H9 (cell line): ENCODE measurements around the gene SH3RF2. TPM values are rescaled to one million over a fixed set of nuclear protein-coding genes. Genes with fewer than 3 reads are reported as not detected.

Experiments used
- DNase-seq: peaks from one replicate; pipeline ENCODE4 v3.0.0-alpha.2; 2017
- H2AFZ ChIP-seq: one replicate; pipeline ENCODE4 v1.6.1; 2013; ENCODE audit warnings: mild to moderate bottlenecking, low read length, control low read depth, moderate library complexity
- H2AK5ac ChIP-seq: 2 replicates; pipeline ENCODE4 v1.6.1; 2013; ENCODE audit warnings: low read length, control low read depth, mixed read lengths; ENCODE audit not compliant: insufficient read length
- H2BK120ac ChIP-seq: one replicate; pipeline ENCODE4 v1.6.1; 2013; ENCODE audit warnings: low read depth, mild to moderate bottlenecking, low read length, control low read depth, inconsistent platforms; ENCODE audit not compliant: poor library complexity, severe bottlenecking
- H2BK12ac ChIP-seq: 2 replicates; pipeline ENCODE4 v1.6.1; 2013; ENCODE audit warnings: low read length, control low read depth, mixed read lengths, low read depth; ENCODE audit not compliant: insufficient read length
- H2BK15ac ChIP-seq: 2 replicates; pipeline ENCODE4 v1.6.1; 2013; ENCODE audit warnings: low read depth, low read length, control low read depth
- H2BK20ac ChIP-seq: one replicate; pipeline ENCODE4 v1.6.1; 2013; ENCODE audit warnings: low read depth, mild to moderate bottlenecking, low read length, control low read depth, inconsistent platforms; ENCODE audit not compliant: poor library complexity, severe bottlenecking
- H2BK5ac ChIP-seq: 2 replicates; pipeline ENCODE4 v1.6.1; 2013; ENCODE audit warnings: low read length, control low read depth, mixed read lengths; ENCODE audit not compliant: insufficient read length
- H3K14ac ChIP-seq: 2 replicates; pipeline ENCODE4 v1.6.1; 2013; ENCODE audit warnings: low read length, control low read depth; ENCODE audit not compliant: insufficient read depth
- H3K18ac ChIP-seq: 2 replicates; pipeline ENCODE4 v1.6.1; 2013; ENCODE audit warnings: low read depth, mild to moderate bottlenecking, mixed read lengths, low read length, control low read depth; ENCODE audit not compliant: insufficient read length
- H3K23ac ChIP-seq: 2 replicates; pipeline ENCODE4 v1.6.1; 2013; ENCODE audit warnings: low read length, control low read depth, mixed read lengths, low read depth; ENCODE audit not compliant: insufficient read length
- H3K23me2 ChIP-seq: 2 replicates; pipeline ENCODE4 v1.6.1; 2013; ENCODE audit warnings: low read depth, mild to moderate bottlenecking, mixed read lengths, low read length, control low read depth; ENCODE audit not compliant: insufficient read length, poor library complexity, severe bottlenecking
- H3K27ac ChIP-seq: 2 replicates; pipeline ENCODE4 v1.5.1; 2013; ENCODE audit warnings: low read length, control low read depth, mixed read lengths, low read depth; ENCODE audit not compliant: insufficient read length
- H3K27me3 ChIP-seq: 2 replicates; pipeline ENCODE4 v1.6.1; 2013; ENCODE audit warnings: low read length, control low read depth, inconsistent platforms; ENCODE audit not compliant: insufficient read depth
- H3K4ac ChIP-seq: 2 replicates; pipeline ENCODE4 v1.6.1; 2013; ENCODE audit warnings: low read depth, mild to moderate bottlenecking, control low read depth, inconsistent platforms, low read length, moderate library complexity
- H3K4me1 ChIP-seq: 2 replicates; pipeline ENCODE4 v1.6.1; 2013; ENCODE audit warnings: low read length, control low read depth, inconsistent platforms; ENCODE audit not compliant: insufficient read depth
- H3K4me2 ChIP-seq: 2 replicates; pipeline ENCODE4 v1.6.1; 2013; ENCODE audit warnings: low read length, control low read depth, mixed read lengths; ENCODE audit not compliant: insufficient read length, insufficient read depth
- H3K56ac ChIP-seq: 2 replicates; pipeline ENCODE4 v1.6.1; 2013; ENCODE audit warnings: low read depth, mild to moderate bottlenecking, mixed read lengths, low read length, control low read depth; ENCODE audit not compliant: insufficient read length
- H3K79me1 ChIP-seq: 2 replicates; pipeline ENCODE4 v1.6.1; 2013; ENCODE audit warnings: low read depth, mild to moderate bottlenecking, moderate library complexity, low read length, control low read depth, inconsistent platforms; ENCODE audit not compliant: insufficient read depth, poor library complexity, severe bottlenecking
- H3K79me2 ChIP-seq: 2 replicates; pipeline ENCODE4 v1.6.1; 2013; ENCODE audit warnings: low read length, control low read depth, inconsistent platforms; ENCODE audit not compliant: insufficient read depth
- H3K9ac ChIP-seq: 2 replicates; pipeline ENCODE4 v1.6.1; 2013; ENCODE audit warnings: low read length, control low read depth, mixed read lengths; ENCODE audit not compliant: insufficient read length; ENCODE audit errors: extremely low read depth
- H3K9me3 ChIP-seq: one replicate; pipeline ENCODE4 v1.6.1; 2013; ENCODE audit warnings: low read depth, low read length, inconsistent platforms; ENCODE audit not compliant: control insufficient read depth
- H3T11ph ChIP-seq: one replicate; pipeline ENCODE4 v1.6.1; 2013; ENCODE audit warnings: mild to moderate bottlenecking, low read length, control low read depth, inconsistent platforms
- H4K20me1 ChIP-seq: one replicate; pipeline ENCODE4 v1.6.1; 2013; ENCODE audit not compliant: control insufficient read depth, insufficient read length, insufficient read depth
- H4K5ac ChIP-seq: 2 replicates; pipeline ENCODE4 v1.6.1; 2013; ENCODE audit warnings: low read depth, mild to moderate bottlenecking, mixed read lengths, low read length, control low read depth; ENCODE audit not compliant: insufficient read length
- H4K8ac ChIP-seq: replicated peaks from 2 replicates; pipeline ENCODE4 v1.6.1; 2013; ENCODE audit warnings: low read length, control low read depth, mixed read lengths, low read depth; ENCODE audit not compliant: insufficient read length
- H4K91ac ChIP-seq: 2 replicates; pipeline ENCODE4 v1.6.1; 2013; ENCODE audit warnings: low read depth, mild to moderate bottlenecking, moderate library complexity, mixed read lengths, low read length, control low read depth; ENCODE audit not compliant: insufficient read length
- H3K27ac Mint-ChIP-seq, 3 experiments: 2 replicates in 2 of 3; 3 replicates in 1 of 3; pipeline ENCODE4 v1.8.0; 2020 to 2021; ENCODE audit warnings: mixed read lengths in 3 of 3, mild to moderate bottlenecking in 1 of 3, moderate library complexity in 1 of 3
- H3K27me3 Mint-ChIP-seq: 2 replicates; pipeline ENCODE4 v1.8.0; 2021; ENCODE audit warnings: low read depth, mild to moderate bottlenecking, moderate library complexity, mixed read lengths
- H3K36me3 Mint-ChIP-seq, 3 experiments: 2 replicates in 2 of 3; 3 replicates in 1 of 3; pipeline ENCODE4 v1.8.0; 2020 to 2021; ENCODE audit warnings: low read depth in 3 of 3, mixed read lengths in 3 of 3; ENCODE audit not compliant: insufficient read depth in 1 of 3
- H3K4me1 Mint-ChIP-seq, 2 experiments: 2 replicates each; pipeline ENCODE4 v1.8.0; 2020; ENCODE audit warnings: mixed read lengths in 2 of 2
- H3K4me3 Mint-ChIP-seq, 2 experiments: 2 replicates in 1 of 2; 3 replicates in 1 of 2; pipeline ENCODE4 v1.8.0; 2020 to 2021; ENCODE audit warnings: mild to moderate bottlenecking in 2 of 2, mixed read lengths in 2 of 2, moderate library complexity in 1 of 2
- H3K9me3 Mint-ChIP-seq, 2 experiments: 2 replicates in 1 of 2; 3 replicates in 1 of 2; pipeline ENCODE4 v1.8.0; 2020; ENCODE audit warnings: mild to moderate bottlenecking in 2 of 2, mixed read lengths in 2 of 2, moderate library complexity in 1 of 2
- CTCF ChIP-seq: fragments of 200-600 bp; sonication (generic); conservative IDR thresholded peaks from 3 replicates; pipeline ENCODE4 v1.8.0; 2021; ENCODE audit warnings: antibody characterized with exemption, mild to moderate bottlenecking
- WGBS: extraction: QIAGEN DNeasy Blood & Tissue Kit; methylation state at CpG from one replicate; pipeline ENCODE4 v1.1.7; 2013; ENCODE audit warnings: missing lambda C conversion rate, low lambda C conversion rate, mixed read lengths; ENCODE audit not compliant: insufficient read length; ENCODE audit errors: extremely low coverage; 5-methylcytosine and 5-hydroxymethylcytosine counted together
- total RNA-seq: library from RNA; stranded (reverse); gene quantifications from 2 replicates; pipeline ENCODE4 v1.2.1, GENCODE V29; 2021

The SH3RF2 gene
- total RNA-seq, 1 experiment from 2014 or later = 0.66 TPM

- Histone ChIP-seq H3K56ac (no peak overlapping the region), H3K4me2 (no peak overlapping the region), H2AK5ac (no peak overlapping the region), H2BK120ac (no peak overlapping the region), H3K79me1 (no peaks in the 10 kb centered on the region), H3K79me2 (no peaks in the 10 kb centered on the region), H4K91ac (no peak overlapping the region), H4K20me1 (no peaks in the 10 kb centered on the region), H3K27me3 (no peaks in the 10 kb centered on the region), H3K18ac (no peak overlapping the region), H3K23me2 (no peaks in the 10 kb centered on the region), H3K4me1 (no peaks in the 10 kb centered on the region), H3K9me3 (no peaks in the 10 kb centered on the region), H2AFZ (no peak overlapping the region), H2BK12ac (no peak overlapping the region), H2BK5ac (no peak overlapping the region), H3T11ph (no peak overlapping the region), H3K4ac (no peak overlapping the region), H3K14ac (no peak overlapping the region), H3K9ac (no peak overlapping the region), H2BK15ac (no peak overlapping the region), H4K5ac (no peak overlapping the region), H2BK20ac (no peak overlapping the region), H3K27ac (no peak overlapping the region), H3K23ac (no peak overlapping the region), H4K8ac (no peak overlapping the region)
- TF ChIP-seq CTCF = no peak
- H3K27me3 Mint-ChIP-seq = no peaks in the 10 kb centered on the region; the same call in 1 of the 2 replicates
- no CpG with 5 or more reads among the region's 3 CpGs for WGBS
- no peak for DNase-seq
- H3K4me1 Mint-ChIP-seq = peaks cover 4 to 5% of the 10 kb centered on the region in 2 experiments
- no peak overlapping the region for H3K4me3 Mint-ChIP-seq
- H3K36me3 Mint-ChIP-seq = peaks cover 0 to 5% (median 3%) of the 10 kb centered on the region in 3 experiments; a peak in 2 of 7 replicates
- H3K9me3 Mint-ChIP-seq = peaks cover 0 to 3% of the 10 kb centered on the region in 2 experiments; a peak in 2 of 5 replicates
- no peak overlapping the region for H3K27ac Mint-ChIP-seq
These were observed 39.1 kb downstream of the SH3RF2 start for GRCh38 chr5:145975361-145976066.
